GM06990 (cell line): ENCODE data around the gene OVOL2.

ENCODE experiments used
- DNase-seq: peaks from one replicate; pipeline ENCODE4 v3.0.0-alpha.2; 2011; ENCODE audit not compliant: insufficient read length; ENCODE audit errors: extremely low read depth
- H3K27me3 ChIP-seq: replicated peaks from 2 replicates; pipeline ENCODE4 v1.6.0; 2011; ENCODE audit warnings: low read length; ENCODE audit not compliant: control insufficient read depth, insufficient read depth
- H3K36me3 ChIP-seq: 2 replicates; pipeline ENCODE4 v1.5.1; 2011; ENCODE audit warnings: low read length; ENCODE audit not compliant: control insufficient read depth, insufficient read depth
- H3K4me3 ChIP-seq: replicated peaks from 2 replicates; pipeline ENCODE4 v1.5.1; 2011; ENCODE audit warnings: low read depth, mild to moderate bottlenecking, control low read depth, low read length
- TF ChIP-seq, protein P1 (sequence below): IDR thresholded peaks from 2 replicates; pipeline ENCODE4 v1.5.1; 2011; ENCODE audit warnings: low read length, control low read depth, mild to moderate bottlenecking, inconsistent platforms; ENCODE audit not compliant: insufficient read depth, poor library complexity, severe bottlenecking

The OVOL2 gene

DNA sequence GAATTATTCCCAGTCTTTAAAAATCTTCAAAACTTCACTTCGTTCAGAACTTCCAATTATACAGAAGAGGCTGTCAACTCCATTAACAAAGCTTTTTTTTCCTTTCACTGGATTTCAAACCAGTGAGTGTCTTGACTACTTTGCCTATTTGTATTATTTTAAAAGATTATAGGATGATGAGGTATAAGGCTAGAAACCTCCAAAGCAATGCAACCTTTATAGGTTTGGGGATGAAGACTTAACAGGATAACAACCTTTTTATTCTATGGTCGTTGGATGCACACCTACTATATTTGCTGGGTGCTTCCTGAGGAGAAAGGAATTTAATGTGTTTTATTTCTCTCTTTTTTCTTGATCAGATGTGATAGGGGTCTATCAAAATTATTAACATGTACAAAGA lies 1.9 kb upstream of the OVOL2 start:
- H3K4me3 ChIP-seq: no peak overlapping the region
- H3K36me3 ChIP-seq: no peaks in the 10 kb centered on the region
- DNase-seq: no peak
- TF ChIP-seq, protein P1, sequence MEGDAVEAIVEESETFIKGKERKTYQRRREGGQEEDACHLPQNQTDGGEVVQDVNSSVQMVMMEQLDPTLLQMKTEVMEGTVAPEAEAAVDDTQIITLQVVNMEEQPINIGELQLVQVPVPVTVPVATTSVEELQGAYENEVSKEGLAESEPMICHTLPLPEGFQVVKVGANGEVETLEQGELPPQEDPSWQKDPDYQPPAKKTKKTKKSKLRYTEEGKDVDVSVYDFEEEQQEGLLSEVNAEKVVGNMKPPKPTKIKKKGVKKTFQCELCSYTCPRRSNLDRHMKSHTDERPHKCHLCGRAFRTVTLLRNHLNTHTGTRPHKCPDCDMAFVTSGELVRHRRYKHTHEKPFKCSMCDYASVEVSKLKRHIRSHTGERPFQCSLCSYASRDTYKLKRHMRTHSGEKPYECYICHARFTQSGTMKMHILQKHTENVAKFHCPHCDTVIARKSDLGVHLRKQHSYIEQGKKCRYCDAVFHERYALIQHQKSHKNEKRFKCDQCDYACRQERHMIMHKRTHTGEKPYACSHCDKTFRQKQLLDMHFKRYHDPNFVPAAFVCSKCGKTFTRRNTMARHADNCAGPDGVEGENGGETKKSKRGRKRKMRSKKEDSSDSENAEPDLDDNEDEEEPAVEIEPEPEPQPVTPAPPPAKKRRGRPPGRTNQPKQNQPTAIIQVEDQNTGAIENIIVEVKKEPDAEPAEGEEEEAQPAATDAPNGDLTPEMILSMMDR: no peak
- H3K27me3 ChIP-seq: no peaks in the 10 kb centered on the region; the same call in 1 of the 2 replicates

DNA sequence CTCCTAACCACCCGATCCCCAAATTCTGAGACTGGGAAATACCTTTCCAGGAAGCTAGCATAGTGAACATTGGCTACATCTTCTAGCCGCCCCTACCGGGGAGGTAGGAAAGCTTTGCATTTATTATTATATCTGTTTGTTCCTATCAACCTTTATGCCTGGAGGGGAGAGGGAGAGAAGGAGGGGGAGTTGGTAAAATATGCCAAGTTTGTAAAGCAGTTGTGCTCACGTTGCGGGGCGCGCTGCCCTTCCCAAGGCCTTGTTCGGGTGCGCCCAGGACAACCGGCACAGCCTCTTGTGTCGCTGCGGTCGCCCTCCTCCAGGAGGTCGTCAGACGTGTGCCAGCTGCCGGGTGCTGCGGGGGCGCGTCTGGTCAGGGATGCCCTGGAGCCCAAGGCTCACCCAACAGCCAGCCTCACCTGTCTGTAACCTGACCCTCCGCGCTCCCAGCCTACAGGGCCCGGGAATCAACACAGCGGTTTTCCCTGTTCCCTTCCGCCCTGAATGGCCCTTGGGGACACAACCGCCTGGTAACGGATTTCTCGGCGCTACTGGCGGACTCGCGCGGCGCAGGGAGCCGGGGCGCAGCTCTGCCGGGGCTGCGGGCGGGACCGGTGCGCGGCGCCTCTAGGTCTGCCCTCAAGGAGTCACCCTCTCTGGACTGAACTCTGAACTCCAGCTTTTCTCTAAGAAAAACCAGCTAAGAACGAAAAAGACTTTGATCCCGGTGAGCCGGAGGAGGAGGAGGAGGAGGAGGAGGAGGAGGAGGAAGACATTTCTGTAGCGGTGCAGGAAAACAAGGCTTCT lies 1.1 kb upstream of the OVOL2 start:
- no peak overlapping the region for H3K4me3 ChIP-seq
- DNase-seq: no peak
- no peaks in the 10 kb centered on the region for H3K36me3 ChIP-seq
- no peaks in the 10 kb centered on the region; the same call in 1 of the 2 replicates for H3K27me3 ChIP-seq
- TF ChIP-seq, protein P1: no peak

DNA sequence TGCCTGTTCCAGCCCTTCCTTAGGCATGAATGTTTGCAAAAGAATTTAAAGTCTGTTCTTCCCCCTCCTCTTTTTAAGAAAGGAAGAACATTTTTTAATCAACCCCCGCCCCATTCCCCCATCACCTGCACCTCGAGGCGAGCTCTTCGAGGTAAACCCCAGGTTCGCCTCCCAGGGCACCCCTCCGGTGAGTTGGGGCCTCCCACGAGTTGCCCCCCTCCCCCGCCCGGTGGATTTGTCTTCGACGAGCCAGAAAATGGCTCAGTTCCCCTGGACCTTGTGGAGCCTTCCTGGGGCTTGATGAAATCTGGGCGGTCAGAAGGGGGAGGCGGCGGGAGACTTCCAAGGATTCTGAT lies 256 bp upstream of the OVOL2 start:
- no peak for DNase-seq
- H3K4me3 ChIP-seq: no peak overlapping the region

DNA sequence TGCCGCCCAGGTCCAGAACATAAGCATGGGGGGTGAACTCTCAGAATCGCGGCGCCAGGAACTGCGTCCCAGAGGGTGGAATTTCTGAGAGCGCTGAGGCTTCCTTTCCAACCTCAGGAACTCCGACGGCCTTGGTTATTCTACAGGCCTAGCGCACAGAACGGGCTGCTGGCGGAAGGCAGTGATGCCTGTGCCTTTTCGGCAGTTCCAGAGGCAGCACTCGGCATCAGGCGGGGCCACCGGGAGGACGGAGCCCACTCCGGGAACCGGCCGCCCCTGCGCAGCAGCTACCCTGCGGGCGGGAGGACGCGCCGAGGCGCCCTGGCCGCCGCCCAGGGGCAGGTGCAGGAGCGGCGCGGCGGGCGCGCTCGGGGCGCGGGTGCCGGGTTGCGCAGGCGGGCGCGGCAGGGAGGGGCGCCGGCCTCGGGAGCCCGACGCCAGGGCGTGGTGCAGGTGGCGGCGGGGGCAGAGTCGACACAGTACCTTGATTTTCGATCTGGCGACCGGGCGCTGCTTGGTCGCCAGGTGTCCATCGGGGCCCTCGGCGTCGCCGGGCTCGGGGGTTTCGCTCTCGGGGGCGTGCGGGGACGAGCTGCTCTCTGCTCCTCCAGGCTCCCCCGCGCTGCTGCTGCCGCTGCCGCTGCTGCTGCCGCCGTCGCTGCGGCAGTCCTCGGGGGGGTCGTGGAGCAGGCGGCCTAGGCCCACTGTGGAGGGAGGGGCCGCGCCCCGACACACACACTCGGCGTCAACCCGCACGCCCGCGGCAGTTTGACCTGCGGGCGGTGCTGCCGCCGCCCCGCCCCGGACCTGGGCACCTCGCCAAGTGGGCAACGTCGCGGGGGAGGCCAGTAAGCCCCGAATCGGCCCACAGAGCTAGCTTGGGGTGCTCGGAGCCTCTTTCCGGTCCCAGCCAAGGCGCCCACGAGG lies 1.3 kb downstream of the OVOL2 start:
- H3K36me3 ChIP-seq: no peaks in the 10 kb centered on the region
- peaks cover 1% of the 10 kb centered on the region; the same call in 1 of the 2 replicates for H3K27me3 ChIP-seq
- peak; percentile 18 for DNase-seq
- TF ChIP-seq, protein P1: no peak
- H3K4me3 ChIP-seq: peak overlapping the region; percentile 33

More for the DNA sequence above, 256 bp upstream of the OVOL2 start:
- peaks cover 1% of the 10 kb centered on the region; the same call in 1 of the 2 replicates for H3K27me3 ChIP-seq
- TF ChIP-seq, protein P1: no peak
- H3K36me3 ChIP-seq: no peaks in the 10 kb centered on the region

DNA sequence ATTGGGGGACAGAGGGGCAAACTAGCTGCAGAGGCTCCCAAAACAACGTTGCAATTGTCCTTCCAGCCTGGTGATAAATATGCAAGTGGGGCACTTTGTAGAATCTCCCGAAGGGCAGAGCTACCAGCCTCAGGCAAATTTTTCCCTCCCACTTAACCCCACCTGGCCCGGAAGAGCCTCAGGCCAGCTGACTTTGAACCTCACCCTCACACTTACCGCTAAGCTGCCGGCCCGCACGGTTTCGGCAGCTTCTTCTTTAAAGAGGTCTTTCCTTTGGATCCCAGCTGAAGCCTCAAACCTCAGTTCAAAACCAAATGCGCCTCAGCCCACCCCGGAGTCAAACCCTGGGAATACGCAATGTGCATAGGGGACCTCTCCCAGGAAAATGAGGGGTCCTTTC lies 2.5 kb downstream of the OVOL2 start:
- TF ChIP-seq, protein P1: no peak
- H3K36me3 ChIP-seq: no peaks in the 10 kb centered on the region
- H3K27me3 ChIP-seq: peaks cover 1% of the 10 kb centered on the region; the same call in 1 of the 2 replicates
- H3K4me3 ChIP-seq: no peak overlapping the region
- DNase-seq: no peak
